Upper lobe of left lung (tissue), 4 donors: ENCODE results near the gene CENPH.

Experiments used
- CTCF ChIP-seq, 6 experiments: fragments of 450-650 bp in 4 of 6; fragments of 200-600 bp in 2 of 6; sonication (generic) in 2 of 6; IDR thresholded peaks; one replicate each; pipeline ENCODE4 v1.5.1; 2016 to 2019; ENCODE audit warnings: antibody characterized with exemption in 6 of 6
- EP300 ChIP-seq, 4 donors: sonication (generic); formaldehyde crosslinking; IDR thresholded peaks; one replicate each; pipeline ENCODE4 v1.5.1; 2017; ENCODE audit warnings: antibody characterized with exemption in 4 of 4, control low read depth in 2 of 4
- POLR2A ChIP-seq, 4 donors: fragments of 450-650 bp; IDR thresholded peaks; one replicate each; pipeline ENCODE4 v1.5.1; 2016 to 2017; ENCODE audit warnings: antibody characterized with exemption in 4 of 4, mild to moderate bottlenecking in 2 of 4
- POLR2AphosphoS5 ChIP-seq, 2 donors: sonication (generic); formaldehyde crosslinking; IDR thresholded peaks; one replicate each; pipeline ENCODE4 v1.5.1; 2017; ENCODE audit warnings: antibody characterized with exemption in 2 of 2

GRCh38 chr5:69224520-69224919, 35.1 kb downstream of the CENPH start:
- TF ChIP-seq CTCF (IDR thresholded peaks at IDR 0.05): no peak
- no peak for TF ChIP-seq POLR2A (IDR thresholded peaks at IDR 0.05)
- TF ChIP-seq POLR2AphosphoS5 (IDR thresholded peaks at IDR 0.05): no peak
- TF ChIP-seq EP300 (IDR thresholded peaks at IDR 0.05): no peak
